GM12892 (cell line): ENCODE data around the gene PSMD5.

Experiments
- POLR2A ChIP-seq: IDR thresholded peaks from 2 replicates; pipeline ENCODE4 v1.6.1; 2011; ENCODE audit warnings: low read depth, low read length, control low read depth
- TAF1 ChIP-seq: IDR thresholded peaks from 2 replicates; pipeline ENCODE4 v1.6.1; 2011; ENCODE audit warnings: low read depth, mild to moderate bottlenecking, control low read depth, low read length, borderline replicate concordance

DNA sequence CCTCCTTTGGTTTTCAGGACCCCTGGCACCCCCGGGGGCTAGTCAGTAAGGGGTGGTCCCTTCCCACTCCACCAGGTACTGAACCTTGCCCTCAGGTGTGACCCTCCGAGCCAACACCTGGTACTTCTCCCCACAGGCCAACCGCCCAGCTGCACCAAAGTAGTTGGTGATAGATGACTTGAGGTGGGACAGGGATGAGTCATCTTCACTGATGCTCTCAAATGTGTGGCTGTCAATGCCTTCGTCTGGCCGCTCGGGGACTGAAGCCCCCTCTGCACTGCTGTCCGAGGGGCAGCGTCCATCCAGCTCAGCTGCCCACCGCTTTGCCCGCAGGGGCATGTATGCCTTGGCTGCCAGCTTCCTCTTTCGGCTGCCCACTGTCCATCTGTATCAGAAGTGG is 15.2 kb upstream of the PSMD5 start:
- TF ChIP-seq POLR2A (no peak), TAF1 (no peak)
